ENCODE results near the gene E2F6. TPM values are rescaled to one million over a fixed set of nuclear protein-coding genes. Genes with fewer than 3 reads are reported as not detected.

E2F6 gene
- total and polyA plus RNA-seq, 2 of the 8 experiments (the other 6 are each of a cell fraction or from before 2014, with no cell fraction given) = 8.3 to 14.9 TPM

DNA sequence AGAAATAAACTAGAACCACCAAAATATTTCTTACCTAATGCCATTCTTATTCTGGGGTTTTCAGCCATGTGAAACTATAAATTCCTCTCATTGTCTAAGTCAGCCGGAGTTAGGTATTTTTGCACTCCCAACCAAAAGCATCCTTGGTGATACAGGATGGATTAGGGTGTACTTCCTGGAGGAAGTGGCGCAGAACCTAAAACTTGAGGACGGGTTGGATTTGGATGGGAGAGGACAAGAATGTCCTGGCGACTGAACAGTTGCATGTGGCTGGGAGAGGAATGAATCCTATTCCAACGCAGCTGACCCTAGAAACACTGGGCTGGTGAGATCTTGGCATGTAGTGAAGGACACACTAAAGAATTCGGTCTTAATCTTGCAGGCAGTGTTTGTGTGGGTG is 58.5 kb downstream of the E2F6 start:
- Histone ChIP-seq H2AFZ (ENCODE audit: low read length) (no peak overlapping the region; the same call in 1 of the 2 replicates), H3K27ac (ENCODE audit: low read depth, low read length) (no peak overlapping the region)
- POLR2A ChIA-PET (ENCODE audit: partially characterized antibody) = no interaction called here

More for the DNA sequence above, 58.5 kb downstream of the E2F6 start:
- no peak overlapping the region for H2AK5ac ChIP-seq (ENCODE audit: low read depth, low read length)
- H3K36me3 ChIP-seq (ENCODE audit: control insufficient read depth in 2 of 4, insufficient read depth in 4 of 4, low read length in 3 of 4) = no peaks in the 10 kb centered on the region
- no peak overlapping the region for H3K9ac ChIP-seq (replicated peaks in 1 of 4; ENCODE audit: extremely low read depth in 1 of 4, low read depth in 3 of 4, low read length in 3 of 4)
- H3K56ac ChIP-seq (replicated peaks; ENCODE audit: insufficient read length, low read depth, low read length) = no peak overlapping the region
- H3K79me1 ChIP-seq (ENCODE audit: low read depth, low read length) = no peaks in the 10 kb centered on the region
- H2BK5ac ChIP-seq (ENCODE audit: low read depth, low read length) = no peak overlapping the region
- no peak overlapping the region for H3K23ac ChIP-seq (ENCODE audit: insufficient read length)
- FAIRE-seq (no peak), DNase-seq (ENCODE audit: low read depth in 1 of 2, low spot score in 2 of 2) (no peak)
- H3K23me2 ChIP-seq (ENCODE audit: low read depth, low read length) = no peaks in the 10 kb centered on the region
- H4K8ac ChIP-seq (ENCODE audit: extremely low read depth, insufficient read depth, low read length) = no peak overlapping the region
- TF ChIP-seq CREB1 (IDR thresholded peaks at IDR 0.05) = no peak
- H4K91ac ChIP-seq (replicated peaks; ENCODE audit: insufficient read length, low read length) = no peak overlapping the region
- no peaks in the 10 kb centered on the region for H4K20me1 ChIP-seq (replicated peaks in 1 of 2; ENCODE audit: control insufficient read depth in 1 of 2, insufficient read depth in 2 of 2, low read length in 2 of 2)
- H2BK20ac ChIP-seq (ENCODE audit: low read length) = no peak overlapping the region
- H3K14ac ChIP-seq (ENCODE audit: insufficient read length) = no peak overlapping the region
- WGBS, 2 experiments (ENCODE audit: extremely low coverage in 1 of 2, insufficient coverage in 1 of 2, insufficient read length in 1 of 2, insufficient replicate concordance in 2 of 2, low coverage in 1 of 2, low lambda C conversion rate in 2 of 2, missing lambda C conversion rate in 1 of 2) = 79% methylated on average over 6 of the region's 6 CpGs; no CpG with 5 or more reads in 1 of the 2 experiments
- CTCF ChIA-PET (ENCODE audit: partially characterized antibody) = interaction anchor here (1.2 to 3.2 kb wide), 5 partner anchors 11 to 275 kb away, joined by 3 to 9 read pairs (median 7); a partner anchor contains a TSS
- no peak overlapping the region for H3K4ac ChIP-seq (replicated peaks; ENCODE audit: insufficient read length, low read depth, low read length)
- no peaks in the 10 kb centered on the region for H3K27me3 ChIP-seq (replicated peaks in 1 of 4; ENCODE audit: control insufficient read depth in 3 of 4, extremely low read depth in 1 of 4, insufficient read depth in 3 of 4, low read length in 3 of 4)
- no peak overlapping the region for H3K4me2 ChIP-seq (ENCODE audit: insufficient read depth in 1 of 2, low read depth in 2 of 2, low read length in 2 of 2)
- H3K79me2 ChIP-seq (ENCODE audit: control insufficient read depth in 1 of 2, insufficient read depth in 2 of 2, low read length in 2 of 2) = no peaks in the 10 kb centered on the region
- no peaks in the 10 kb centered on the region; a peak in 1 of 4 replicates for H3K9me3 ChIP-seq (ENCODE audit: insufficient read depth in 2 of 2, low read depth in 1 of 2, low read length in 1 of 2)
- peaks cover 0 to 6% (median 0%) of the 10 kb centered on the region in 4 experiments; a peak in 2 of 7 replicates for H3K4me1 ChIP-seq (replicated peaks in 1 of 4; ENCODE audit: control insufficient read depth in 3 of 4, insufficient read depth in 4 of 4, low read length in 3 of 4)
- no peak overlapping the region for H2BK120ac ChIP-seq (replicated peaks; ENCODE audit: low read depth, low read length)
- H4K5ac ChIP-seq (ENCODE audit: insufficient read length, low read depth, low read length) = no peak overlapping the region
- H3K4me3 ChIP-seq (ENCODE audit: extremely low read depth in 1 of 4, insufficient read depth in 2 of 4, low read depth in 3 of 4, low read length in 4 of 4) = no peak overlapping the region
- no peak overlapping the region for H2BK12ac ChIP-seq (ENCODE audit: low read depth, low read length)
- no peak overlapping the region for H2BK15ac ChIP-seq (ENCODE audit: low read length)
- no peak overlapping the region for H3K18ac ChIP-seq (ENCODE audit: extremely low read depth, low read length)

Measured in H1 (cell line).